Activated CD8-positive, alpha-beta memory T cell treated with anti-CD3 and anti-CD28 coated beads, Interleukin-2, amount 10 ng/mL, durations not matched to agents 7 days and 5 days (primary cell): ENCODE results near the gene TPSD1. TPM values are rescaled to one million over a fixed set of nuclear protein-coding genes. Genes with fewer than 3 reads are reported as not detected.

Source experiments
- ATAC-seq: fragments of 150-1000 bp; cut with Tn5 transposase; one replicate; pipeline ENCODE4 v1.10.0; 2021; ENCODE audit warnings: moderate library complexity
- CTCF ChIA-PET: fragments of 350-600 bp; sonication (Branson Sonifier 250); formaldehyde crosslinking; loops from one replicate; lab custom pipeline; 2021; ENCODE audit warnings: antibody characterized with exemption; lab: Charles Lee
- DNase-seq: peaks from one replicate; pipeline ENCODE4 v3.0.0-alpha.2; 2020
- H3K27ac Mint-ChIP-seq: one replicate; pipeline ENCODE4 v1.8.0; 2021; ENCODE audit warnings: mild to moderate bottlenecking, mixed read lengths
- H3K27me3 Mint-ChIP-seq: one replicate; pipeline ENCODE4 v1.8.0; 2021; ENCODE audit warnings: mixed read lengths
- H3K36me3 Mint-ChIP-seq: one replicate; pipeline ENCODE4 v1.8.0; 2021; ENCODE audit warnings: mild to moderate bottlenecking, mixed read lengths
- H3K4me1 Mint-ChIP-seq: one replicate; pipeline ENCODE4 v1.8.0; 2021; ENCODE audit warnings: mixed read lengths
- H3K4me3 Mint-ChIP-seq: one replicate; pipeline ENCODE4 v1.8.0; 2021; ENCODE audit warnings: mild to moderate bottlenecking, moderate library complexity, mixed read lengths
- H3K9me3 Mint-ChIP-seq: one replicate; pipeline ENCODE4 v1.8.0; 2022; ENCODE audit warnings: low read depth, mixed read lengths
- total RNA-seq, 2 experiments: library from RNA; stranded (reverse); gene quantifications; one replicate each; pipeline ENCODE4 v1.2.3, GENCODE V29; 2021

Gene TPSD1
- total RNA-seq, 2 experiments from 2014 or later, result not detected

DNA sequence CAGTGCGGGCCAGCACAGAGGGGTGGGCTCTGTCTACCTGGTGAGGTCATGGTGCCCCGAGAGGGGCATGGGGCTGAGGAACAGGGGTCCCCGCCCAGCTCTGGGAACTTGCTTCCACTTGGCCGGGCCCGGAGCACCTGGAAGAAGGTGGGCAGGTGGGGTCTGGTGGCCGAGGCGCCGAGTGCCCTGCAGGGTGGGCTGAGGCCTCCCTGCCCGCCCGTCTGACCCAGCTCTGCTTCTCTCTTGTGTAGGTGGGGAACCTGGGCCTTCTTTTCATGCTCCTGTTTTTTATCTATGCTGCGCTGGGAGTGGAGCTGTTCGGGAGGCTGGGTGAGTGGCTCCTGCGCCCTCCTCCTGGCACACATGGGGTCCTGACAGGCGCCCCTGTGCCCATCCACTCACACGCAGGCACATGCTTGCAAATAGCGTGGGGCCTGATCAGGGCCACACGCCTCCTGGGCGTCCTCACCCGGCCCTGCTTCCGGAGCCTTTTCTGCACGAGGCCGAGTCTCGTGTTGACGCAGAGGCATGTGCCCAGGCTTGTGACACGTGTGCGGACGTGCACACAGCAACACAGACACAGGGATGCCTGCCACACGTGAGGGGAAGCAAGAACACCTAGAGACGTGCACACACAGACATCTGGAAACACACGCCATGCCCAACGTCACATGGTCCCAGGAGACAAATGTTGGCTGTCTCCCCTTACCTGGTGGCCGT, 39.0 kb upstream of the TPSD1 start:
- H3K4me3 Mint-ChIP-seq, result no peak overlapping the region
- no peak for ATAC-seq
- H3K27ac Mint-ChIP-seq, result no peak overlapping the region

DNA sequence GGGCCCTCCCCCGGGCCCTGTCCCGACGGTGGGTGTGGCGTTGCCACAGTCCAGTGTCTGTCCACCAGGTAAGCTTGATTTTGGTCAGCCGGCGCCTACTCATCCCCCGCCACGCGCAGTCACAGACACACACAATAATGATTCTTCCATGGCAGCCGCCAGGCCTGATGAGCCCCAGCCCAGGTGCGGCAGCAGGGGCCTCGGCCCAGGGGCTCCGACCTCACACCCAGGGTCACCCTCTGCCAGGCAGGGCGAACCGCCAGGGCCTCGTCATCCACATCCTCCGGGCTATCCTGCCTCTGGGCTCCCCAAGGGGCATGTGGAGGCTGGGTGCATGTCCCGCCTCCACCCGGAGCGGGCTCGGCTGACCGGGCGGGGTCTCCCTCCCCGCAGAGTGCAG, 38.3 kb upstream of the TPSD1 start:
- H3K4me1 Mint-ChIP-seq, result no peaks in the 10 kb centered on the region
- no peaks in the 10 kb centered on the region for H3K36me3 Mint-ChIP-seq
- no peak overlapping the region for H3K4me3 Mint-ChIP-seq
- CTCF ChIA-PET, result no interaction called here
- ATAC-seq, result no peak
- H3K27ac Mint-ChIP-seq, result no peak overlapping the region
- H3K27me3 Mint-ChIP-seq, result no peaks in the 10 kb centered on the region
- DNase-seq, result no peak
- no peaks in the 10 kb centered on the region for H3K9me3 Mint-ChIP-seq

More for the DNA sequence above, 39.0 kb upstream of the TPSD1 start:
- Mint-ChIP-seq H3K27me3 (no peaks in the 10 kb centered on the region), H3K36me3 (no peaks in the 10 kb centered on the region), H3K9me3 (no peaks in the 10 kb centered on the region), H3K4me1 (no peaks in the 10 kb centered on the region)
- no peak for DNase-seq
- CTCF ChIA-PET, result no interaction called here

DNA sequence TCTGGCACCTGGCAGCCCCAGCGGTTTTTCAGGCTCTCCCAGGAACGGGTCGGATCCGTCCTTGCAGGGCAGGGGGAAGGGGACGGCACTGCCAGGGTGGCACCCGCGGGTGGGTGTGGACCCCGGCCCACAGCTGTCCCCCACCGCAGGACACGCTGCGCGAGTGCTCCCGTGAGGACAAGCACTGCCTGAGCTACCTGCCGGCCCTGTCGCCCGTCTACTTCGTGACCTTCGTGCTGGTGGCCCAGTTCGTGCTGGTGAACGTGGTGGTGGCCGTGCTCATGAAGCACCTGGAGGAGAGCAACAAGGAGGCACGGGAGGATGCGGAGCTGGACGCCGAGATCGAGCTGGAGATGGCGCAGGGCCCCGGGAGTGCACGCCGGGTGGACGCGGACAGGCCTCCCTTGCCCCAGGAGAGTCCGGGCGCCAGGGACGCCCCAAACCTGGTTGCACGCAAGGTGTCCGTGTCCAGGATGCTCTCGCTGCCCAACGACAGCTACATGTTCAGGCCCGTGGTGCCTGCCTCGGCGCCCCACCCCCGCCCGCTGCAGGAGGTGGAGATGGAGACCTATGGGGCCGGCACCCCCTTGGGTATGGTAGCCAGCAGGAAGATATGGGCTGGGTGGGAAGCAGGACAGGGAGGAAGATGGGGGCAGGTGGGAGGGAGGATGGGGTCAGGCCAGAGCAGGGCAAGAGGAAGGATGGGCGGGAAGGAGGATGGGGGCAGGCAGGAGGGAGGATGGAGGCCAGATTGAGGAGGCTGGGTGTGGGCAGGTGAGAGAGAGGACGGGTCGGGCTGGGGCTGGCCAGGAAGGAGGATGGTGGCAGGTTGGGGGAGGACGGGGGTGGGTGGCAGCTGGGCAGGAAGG, 37.6 kb upstream of the TPSD1 start:
- Mint-ChIP-seq H3K36me3 (no peaks in the 10 kb centered on the region), H3K9me3 (no peaks in the 10 kb centered on the region), H3K27me3 (no peaks in the 10 kb centered on the region), H3K4me3 (no peak overlapping the region), H3K4me1 (no peaks in the 10 kb centered on the region), H3K27ac (no peak overlapping the region)
- no peak for ATAC-seq
- no peak for DNase-seq
- CTCF ChIA-PET, result no interaction called here

DNA sequence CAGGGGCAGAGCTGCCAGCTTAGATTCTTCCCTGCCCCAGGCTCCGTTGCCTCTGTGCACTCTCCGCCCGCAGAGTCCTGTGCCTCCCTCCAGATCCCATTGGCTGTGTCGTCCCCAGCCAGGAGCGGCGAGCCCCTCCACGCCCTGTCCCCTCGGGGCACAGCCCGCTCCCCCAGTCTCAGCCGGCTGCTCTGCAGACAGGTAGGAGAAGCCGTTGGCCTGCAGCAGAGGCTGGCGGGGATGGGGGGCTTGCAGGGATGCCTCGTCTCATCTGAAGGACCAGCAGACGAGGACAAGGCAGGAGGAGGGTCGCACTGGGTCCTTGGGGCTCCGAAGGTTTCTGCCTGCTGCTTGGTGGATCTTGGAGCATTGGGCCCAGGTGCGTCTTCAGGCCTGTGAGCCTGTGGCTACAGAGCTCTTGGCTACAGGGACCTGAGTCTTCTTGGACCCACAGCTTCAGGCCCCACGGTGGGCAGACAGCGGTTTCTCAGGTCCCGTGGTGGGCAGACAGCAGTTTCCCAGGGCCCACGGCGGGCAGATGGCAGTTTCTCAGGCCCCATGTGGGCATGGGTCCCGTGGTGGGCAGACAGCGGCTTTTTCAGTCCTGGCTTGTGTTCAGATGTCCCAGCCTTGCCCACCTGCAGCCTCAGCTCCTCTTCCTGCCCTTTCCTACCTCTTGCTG, 36.8 kb upstream of the TPSD1 start:
- Mint-ChIP-seq H3K4me3 (no peak overlapping the region), H3K4me1 (no peaks in the 10 kb centered on the region), H3K27ac (no peak overlapping the region), H3K36me3 (no peaks in the 10 kb centered on the region), H3K9me3 (no peaks in the 10 kb centered on the region), H3K27me3 (no peaks in the 10 kb centered on the region)
- DNase-seq, result no peak
- ATAC-seq, result no peak
- CTCF ChIA-PET, result no interaction called here

DNA sequence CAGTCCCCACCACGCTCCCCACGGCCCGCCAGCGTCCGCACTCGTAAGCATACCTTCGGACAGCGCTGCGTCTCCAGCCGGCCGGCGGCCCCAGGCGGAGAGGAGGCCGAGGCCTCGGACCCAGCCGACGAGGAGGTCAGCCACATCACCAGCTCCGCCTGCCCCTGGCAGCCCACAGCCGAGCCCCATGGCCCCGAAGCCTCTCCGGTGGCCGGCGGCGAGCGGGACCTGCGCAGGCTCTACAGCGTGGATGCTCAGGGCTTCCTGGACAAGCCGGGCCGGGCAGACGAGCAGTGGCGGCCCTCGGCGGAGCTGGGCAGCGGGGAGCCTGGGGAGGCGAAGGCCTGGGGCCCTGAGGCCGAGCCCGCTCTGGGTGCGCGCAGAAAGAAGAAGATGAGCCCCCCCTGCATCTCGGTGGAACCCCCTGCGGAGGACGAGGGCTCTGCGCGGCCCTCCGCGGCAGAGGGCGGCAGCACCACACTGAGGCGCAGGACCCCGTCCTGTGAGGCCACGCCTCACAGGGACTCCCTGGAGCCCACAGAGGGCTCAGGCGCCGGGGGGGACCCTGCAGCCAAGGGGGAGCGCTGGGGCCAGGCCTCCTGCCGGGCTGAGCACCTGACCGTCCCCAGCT, 35.7 kb upstream of the TPSD1 start:
- H3K9me3 Mint-ChIP-seq, result no peaks in the 10 kb centered on the region
- H3K27ac Mint-ChIP-seq, result no peak overlapping the region
- ATAC-seq (no peak), DNase-seq (no peak)
- CTCF ChIA-PET, result no interaction called here
- no peaks in the 10 kb centered on the region for H3K27me3 Mint-ChIP-seq
- no peaks in the 10 kb centered on the region for H3K4me1 Mint-ChIP-seq
- H3K36me3 Mint-ChIP-seq, result no peaks in the 10 kb centered on the region
- H3K4me3 Mint-ChIP-seq, result no peak overlapping the region

GRCh38 chr16:1220841-1221627, 34.8 kb upstream of the TPSD1 start:
- no peaks in the 10 kb centered on the region for H3K36me3 Mint-ChIP-seq
- H3K9me3 Mint-ChIP-seq, result no peaks in the 10 kb centered on the region
- DNase-seq (no peak), ATAC-seq (no peak)
- CTCF ChIA-PET, result no interaction called here
- H3K4me3 Mint-ChIP-seq, result no peak overlapping the region
- H3K27me3 Mint-ChIP-seq, result no peaks in the 10 kb centered on the region
- no peak overlapping the region for H3K27ac Mint-ChIP-seq
- H3K4me1 Mint-ChIP-seq, result no peaks in the 10 kb centered on the region

DNA sequence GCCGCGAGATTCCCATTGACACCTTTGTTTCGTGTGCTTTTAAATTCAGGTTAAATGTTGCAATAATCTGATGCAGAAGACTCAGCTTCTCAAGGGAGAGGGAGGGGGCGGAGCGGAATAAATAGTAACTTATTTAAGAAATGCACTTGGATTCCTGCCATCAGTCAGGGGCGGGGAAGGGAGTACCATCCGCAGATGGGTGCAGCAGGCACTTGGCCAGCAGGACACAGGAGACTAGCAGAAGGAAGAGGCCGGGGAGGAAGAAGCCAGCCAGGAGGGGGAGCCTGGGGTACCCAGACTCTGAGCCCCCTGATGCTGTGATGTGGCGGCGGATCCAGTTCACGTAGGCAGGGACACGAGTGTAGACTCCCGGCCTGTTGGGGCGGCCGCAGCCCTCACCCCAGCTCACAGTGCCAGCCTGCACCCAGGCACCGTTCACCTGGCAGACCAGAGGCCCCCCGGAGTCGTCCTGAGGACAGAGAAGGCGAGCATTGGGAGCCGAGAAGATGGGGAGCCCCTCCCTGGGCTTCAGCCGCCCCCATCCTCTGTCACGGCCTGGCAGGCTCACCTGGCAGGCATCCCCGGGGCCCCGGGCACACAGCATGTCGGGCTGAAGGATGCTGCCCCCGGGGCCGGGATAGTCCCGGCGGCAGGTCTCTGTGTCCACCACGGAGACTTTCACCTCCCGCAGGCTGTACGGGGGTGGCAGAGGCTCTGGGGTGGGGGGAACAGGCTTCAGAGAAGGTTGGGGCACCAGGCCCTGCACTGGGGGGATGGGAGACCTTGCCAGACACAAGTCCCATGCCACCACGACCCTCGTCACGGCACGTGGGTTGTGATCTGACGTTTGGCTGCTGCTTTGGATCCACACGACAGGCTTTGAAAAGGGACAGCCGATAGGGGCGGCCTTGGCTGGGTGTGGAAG, 34.0 kb upstream of the TPSD1 start:
- DNase-seq, result no peak
- no peaks in the 10 kb centered on the region for H3K36me3 Mint-ChIP-seq
- no peaks in the 10 kb centered on the region for H3K9me3 Mint-ChIP-seq
- no peaks in the 10 kb centered on the region for H3K27me3 Mint-ChIP-seq
- CTCF ChIA-PET, result no interaction called here
- H3K4me3 Mint-ChIP-seq, result no peak overlapping the region
- no peak overlapping the region for H3K27ac Mint-ChIP-seq
- ATAC-seq, result no peak
- H3K4me1 Mint-ChIP-seq, result no peaks in the 10 kb centered on the region

DNA sequence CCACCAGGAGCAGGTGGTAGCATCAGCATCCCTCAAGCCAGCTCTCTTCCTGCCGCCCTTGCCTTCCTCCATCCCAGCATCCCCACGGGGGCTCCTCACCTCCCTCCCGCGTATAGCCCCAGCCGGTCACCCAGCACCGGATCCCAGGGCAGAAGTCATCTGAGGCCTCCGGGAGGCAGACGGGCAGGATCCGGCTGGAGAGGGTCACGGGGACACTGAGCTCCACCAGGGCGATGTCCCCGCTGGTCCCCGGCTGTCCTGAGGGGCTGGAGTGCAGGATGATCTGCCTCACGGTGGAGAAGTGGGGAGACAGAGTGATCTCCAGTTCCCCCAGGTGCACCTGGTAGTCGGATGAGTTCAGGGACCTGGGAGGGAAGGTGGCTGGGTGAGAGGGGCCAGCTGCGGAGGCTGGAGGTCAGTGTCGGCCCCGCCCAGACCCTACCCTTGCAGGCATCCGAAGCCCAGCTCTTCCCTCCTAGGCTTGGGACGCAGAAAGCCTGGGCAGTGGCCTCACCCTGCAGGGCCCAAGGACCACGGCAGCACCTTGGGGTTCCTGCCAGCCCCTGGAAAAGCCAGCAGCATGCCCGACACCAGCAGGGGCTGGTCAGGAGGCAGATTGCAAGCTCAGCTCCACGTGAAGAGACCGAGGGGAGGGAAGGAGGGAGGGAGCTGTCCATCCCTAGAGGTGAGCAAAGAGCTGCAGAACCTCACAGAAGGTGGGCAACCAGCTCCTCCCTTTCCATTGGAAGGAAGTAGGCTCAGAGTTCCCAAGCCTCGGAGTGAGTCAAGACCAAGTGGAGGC, 33.1 kb upstream of the TPSD1 start:
- CTCF ChIA-PET, result no interaction called here
- Mint-ChIP-seq H3K36me3 (no peaks in the 10 kb centered on the region), H3K9me3 (no peaks in the 10 kb centered on the region), H3K4me3 (no peak overlapping the region), H3K4me1 (no peaks in the 10 kb centered on the region), H3K27ac (no peak overlapping the region), H3K27me3 (no peaks in the 10 kb centered on the region)
- ATAC-seq, result no peak
- no peak for DNase-seq

DNA sequence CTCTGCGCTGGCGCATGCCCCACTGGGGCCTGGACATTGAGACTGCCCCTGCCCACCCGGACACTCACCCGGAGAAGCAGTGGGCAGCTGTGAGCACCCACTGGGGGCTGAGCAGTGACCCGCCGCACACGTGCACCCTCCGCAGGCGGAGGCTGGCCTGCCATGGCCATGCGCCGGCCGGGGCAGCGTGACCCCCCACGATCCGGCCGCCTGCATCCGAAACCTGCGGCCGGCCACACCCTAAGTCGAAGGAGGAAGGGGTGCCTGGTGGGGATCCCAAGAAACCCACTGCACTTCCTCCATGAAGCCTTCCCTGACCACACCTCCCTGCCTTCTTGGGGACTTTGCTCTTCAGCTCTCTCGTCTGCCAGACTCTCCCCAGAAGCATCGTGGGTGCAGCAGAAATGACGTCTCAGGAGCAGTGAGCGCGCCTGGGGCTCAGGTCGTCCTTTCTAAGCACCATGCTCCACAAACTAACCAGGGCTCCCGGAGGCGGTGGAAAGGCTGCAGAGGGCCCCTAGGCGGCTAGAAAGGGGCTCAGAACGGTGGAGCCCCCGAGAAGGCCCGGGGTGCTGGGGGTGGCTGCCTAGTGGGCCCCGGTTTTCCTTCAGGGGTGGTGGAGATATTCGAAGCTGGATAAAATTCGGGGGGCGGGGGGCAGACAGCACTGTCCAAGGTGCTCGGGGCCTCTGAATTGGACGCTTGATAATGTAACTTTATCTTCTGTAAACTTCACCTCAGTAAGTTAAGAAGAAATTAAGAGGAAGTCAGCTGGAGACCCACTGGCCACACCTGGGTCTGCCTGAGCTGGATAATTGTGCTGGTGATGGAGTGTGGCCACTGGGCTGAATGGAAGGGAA, 32.3 kb upstream of the TPSD1 start:
- Mint-ChIP-seq H3K27me3 (no peaks in the 10 kb centered on the region), H3K9me3 (no peaks in the 10 kb centered on the region), H3K36me3 (no peaks in the 10 kb centered on the region), H3K27ac (no peak overlapping the region), H3K4me1 (no peaks in the 10 kb centered on the region), H3K4me3 (no peak overlapping the region)
- CTCF ChIA-PET, result no interaction called here
- DNase-seq, result no peak
- ATAC-seq, result no peak

DNA sequence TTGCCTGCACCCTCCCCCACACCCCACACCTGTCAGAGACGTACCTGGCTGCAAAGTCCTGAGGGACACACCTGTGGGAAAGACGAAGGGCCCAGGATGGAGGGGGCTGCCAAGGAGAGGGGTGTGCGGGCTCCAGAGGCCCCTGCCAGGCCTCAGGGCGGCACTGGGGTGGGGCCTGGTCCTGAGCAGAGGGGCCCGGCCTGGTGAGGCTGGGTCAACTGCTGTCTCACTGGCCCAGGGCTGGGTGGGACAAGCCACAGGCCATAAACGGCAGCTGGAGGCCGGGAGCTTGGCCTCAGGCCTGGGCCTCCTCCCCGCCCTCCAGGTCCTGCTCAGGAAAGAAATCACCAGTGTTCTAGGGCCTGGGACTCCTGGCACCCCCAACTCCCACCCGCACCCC, 31.3 kb upstream of the TPSD1 start:
- no peak overlapping the region for H3K4me3 Mint-ChIP-seq
- CTCF ChIA-PET, result no interaction called here
- ATAC-seq, result no peak

GRCh38 chr16:1225051-1225451, 30.8 kb upstream of the TPSD1 start, which contains the start of gene TPSG1:
TSS of gene TPSG1 (minus strand) at chr16:1225268. CDS start at chr16:1225252, 16 bp downstream.
- no peaks in the 10 kb centered on the region for H3K36me3 Mint-ChIP-seq
- CTCF ChIA-PET, result no interaction called here
- DNase-seq (no peak), ATAC-seq (no peak)
- no peak within 1 kb of the TSS for H3K27ac Mint-ChIP-seq
- H3K4me1 Mint-ChIP-seq, result no peaks in the 10 kb centered on the region
- H3K4me3 Mint-ChIP-seq, result no peak within 1 kb of the TSS
- H3K9me3 Mint-ChIP-seq, result no peaks in the 10 kb centered on the region
- H3K27me3 Mint-ChIP-seq, result no peaks in the 10 kb centered on the region

More for the DNA sequence above, 31.3 kb upstream of the TPSD1 start:
- Mint-ChIP-seq H3K36me3 (no peaks in the 10 kb centered on the region), H3K9me3 (no peaks in the 10 kb centered on the region), H3K27ac (no peak overlapping the region), H3K27me3 (no peaks in the 10 kb centered on the region), H3K4me1 (no peaks in the 10 kb centered on the region)
- no peak for DNase-seq
